Gastroesophageal sphincter (tissue), 4 donors: ENCODE measurements around the gene WFIKKN1. TPM values are rescaled to one million over a fixed set of nuclear protein-coding genes. Genes with fewer than 3 reads are reported as not detected.

ENCODE experiments used
- ATAC-seq: fragments of 150-250 bp; one replicate; pipeline ENCODE4 v1.9.1; 2016; ENCODE audit warnings: mild to moderate bottlenecking, moderate library complexity
- H3K27ac ChIP-seq, 4 donors: fragments of 200-600 bp; sonication (generic) in 3 of 4; 1 replicate in 3 of 4; 2 replicates in 1 of 4; pipeline ENCODE4 v1.5.1; 2016 to 2019
- H3K27me3 ChIP-seq: fragments of 200-600 bp; sonication (generic); one replicate; pipeline ENCODE4 v1.5.1; 2019
- H3K36me3 ChIP-seq, 2 donors: fragments of 200-600 bp; sonication (generic); one replicate each; pipeline ENCODE4 v1.5.1; 2019; ENCODE audit warnings: control low read depth in 1 of 2
- H3K4me1 ChIP-seq, 3 donors: fragments of 200-600 bp; sonication (generic); 1 replicate in 2 of 3; 2 replicates in 1 of 3; pipeline ENCODE4 v1.5.1; 2016 to 2019; ENCODE audit warnings: control low read depth in 2 of 3
- H3K4me3 ChIP-seq, 2 donors: fragments of 200-600 bp; sonication (generic); one replicate each; pipeline ENCODE4 v1.5.1; 2019; ENCODE audit warnings: mild to moderate bottlenecking in 1 of 2, moderate library complexity in 1 of 2
- H3K9me3 ChIP-seq, 3 donors: fragments of 200-600 bp; sonication (generic); one replicate each; pipeline ENCODE4 v1.5.1; 2017 to 2019; ENCODE audit warnings: control low read depth in 2 of 3
- EP300 ChIP-seq: sonication (generic); formaldehyde crosslinking; IDR thresholded peaks from one replicate; pipeline ENCODE4 v1.6.1; 2017; ENCODE audit warnings: antibody characterized with exemption, mild to moderate bottlenecking
- POLR2A ChIP-seq, 2 donors: fragments of 450-650 bp; IDR thresholded peaks; one replicate each; pipeline ENCODE4 v1.6.1; 2017; ENCODE audit warnings: antibody characterized with exemption in 2 of 2, mild to moderate bottlenecking in 2 of 2, moderate library complexity in 1 of 2
- POLR2AphosphoS5 ChIP-seq: sonication (generic); formaldehyde crosslinking; IDR thresholded peaks from one replicate; pipeline ENCODE4 v1.6.1; 2017; ENCODE audit warnings: antibody characterized with exemption
- WGBS, 2 donors: methylation state at CpG; one replicate each; pipeline ENCODE4 v1.1.5; 2018; ENCODE audit warnings: low coverage in 1 of 2; 5-methylcytosine and 5-hydroxymethylcytosine counted together
- total RNA-seq, 4 donors: library from RNA; depleted of rRNA; stranded (reverse); fragments of >200 nt; gene quantifications; one replicate each; pipeline ENCODE4 v1.1.0, GENCODE V29; 2016
- TF ChIP-seq, protein P1 (sequence below), 4 experiments: fragments of 200-600 bp in 2 of 4; fragments of 450-650 bp in 2 of 4; sonication (generic) in 1 of 4; IDR thresholded peaks; one replicate each; pipeline ENCODE4 v1.5.1; 2017 to 2019; ENCODE audit warnings: antibody characterized with exemption in 4 of 4, mild to moderate bottlenecking in 2 of 4, moderate library complexity in 2 of 4

WFIKKN1 gene
- total RNA-seq, 4 donors from 2014 or later: 0.17 to 0.93 (median 0.35) TPM; not detected in 1

DNA sequence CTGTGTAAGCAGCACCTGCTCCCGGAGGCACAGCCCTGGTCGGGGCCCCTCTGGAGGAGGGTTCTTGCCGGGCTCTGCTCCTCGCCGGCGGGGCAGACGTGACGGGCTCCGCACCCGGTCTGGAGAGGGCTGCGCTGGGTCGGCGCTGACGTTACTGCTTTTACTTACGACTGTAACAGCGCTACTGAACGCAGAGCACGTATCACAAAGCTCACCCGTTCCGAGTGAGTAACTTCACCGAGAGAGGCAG, 42.2 kb upstream of the WFIKKN1 start:
- no peak for ATAC-seq
- no CpG with 5 or more reads among the region's 21 CpGs for WGBS, 2 donors
- Histone ChIP-seq H3K9me3 (no peaks in the 10 kb centered on the region), H3K27ac (peak overlapping the region; percentile 87 to 99 (median 92)), H3K27me3 (peaks cover 11% of the 10 kb centered on the region), H3K36me3 (peaks cover 0 to 8% of the 10 kb centered on the region in 2 donors), H3K4me1 (peaks cover 0 to 61% (median 18%) of the 10 kb centered on the region in 3 donors), H3K4me3 (peak overlapping the region; percentile 64 to 96)
- TF ChIP-seq POLR2AphosphoS5: peak; percentile 28
- TF ChIP-seq, protein P1, sequence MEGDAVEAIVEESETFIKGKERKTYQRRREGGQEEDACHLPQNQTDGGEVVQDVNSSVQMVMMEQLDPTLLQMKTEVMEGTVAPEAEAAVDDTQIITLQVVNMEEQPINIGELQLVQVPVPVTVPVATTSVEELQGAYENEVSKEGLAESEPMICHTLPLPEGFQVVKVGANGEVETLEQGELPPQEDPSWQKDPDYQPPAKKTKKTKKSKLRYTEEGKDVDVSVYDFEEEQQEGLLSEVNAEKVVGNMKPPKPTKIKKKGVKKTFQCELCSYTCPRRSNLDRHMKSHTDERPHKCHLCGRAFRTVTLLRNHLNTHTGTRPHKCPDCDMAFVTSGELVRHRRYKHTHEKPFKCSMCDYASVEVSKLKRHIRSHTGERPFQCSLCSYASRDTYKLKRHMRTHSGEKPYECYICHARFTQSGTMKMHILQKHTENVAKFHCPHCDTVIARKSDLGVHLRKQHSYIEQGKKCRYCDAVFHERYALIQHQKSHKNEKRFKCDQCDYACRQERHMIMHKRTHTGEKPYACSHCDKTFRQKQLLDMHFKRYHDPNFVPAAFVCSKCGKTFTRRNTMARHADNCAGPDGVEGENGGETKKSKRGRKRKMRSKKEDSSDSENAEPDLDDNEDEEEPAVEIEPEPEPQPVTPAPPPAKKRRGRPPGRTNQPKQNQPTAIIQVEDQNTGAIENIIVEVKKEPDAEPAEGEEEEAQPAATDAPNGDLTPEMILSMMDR (IDR thresholded peaks at IDR 0.05): no peak

DNA sequence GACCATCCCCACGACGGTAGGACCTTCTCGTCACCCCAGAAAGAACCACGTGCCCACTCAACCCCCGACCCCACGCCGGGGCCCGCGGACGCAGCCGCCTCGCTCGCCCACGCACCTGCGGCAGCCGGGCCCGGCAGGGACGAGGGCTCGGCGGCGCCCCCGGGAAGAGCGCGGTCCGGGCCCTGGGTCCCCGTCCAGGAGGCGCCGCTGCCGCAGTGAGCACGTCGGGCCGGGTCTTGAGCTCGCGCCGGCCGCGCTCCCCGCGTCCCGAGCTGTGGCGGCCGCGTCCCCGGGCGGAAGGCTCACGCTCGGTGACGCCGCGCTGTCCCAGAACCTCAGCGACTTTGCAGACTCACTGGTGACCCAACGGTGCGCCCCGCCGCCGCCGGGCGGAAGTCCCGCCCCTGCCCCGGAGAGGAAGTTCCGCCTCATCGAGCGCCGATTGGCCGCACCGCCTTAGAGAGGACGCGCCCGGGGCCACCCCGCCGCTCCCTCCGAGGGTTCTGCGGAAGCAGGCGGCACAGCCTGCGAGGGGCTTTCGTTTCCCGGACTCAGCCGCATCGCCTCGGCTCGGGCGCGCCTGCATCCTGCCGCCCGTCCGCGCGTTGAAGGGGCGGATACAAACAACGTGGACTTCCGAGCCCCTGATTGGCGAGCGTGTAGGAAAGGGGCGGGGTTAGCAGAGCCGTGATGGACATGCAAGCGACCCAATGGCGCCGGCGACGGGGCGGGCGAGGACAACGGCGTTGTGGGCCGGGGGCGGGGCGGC, 41.7 kb upstream of the WFIKKN1 start:
- TF ChIP-seq EP300 (no peak), POLR2AphosphoS5 (peak; percentile 83), POLR2A (IDR thresholded peaks at IDR 0.05) (peak; percentile 86 to 92)
- TF ChIP-seq, protein P1 (IDR thresholded peaks at IDR 0.05): peak in 2 of 4 experiments; percentile 18 to 21
- WGBS, 2 donors: 0% methylated on average over 1 of the region's 107 CpGs; no CpG with 5 or more reads in 1 of the 2 donors
- Histone ChIP-seq H3K27me3 (peaks cover 11% of the 10 kb centered on the region), H3K4me1 (peaks cover 0 to 66% (median 18%) of the 10 kb centered on the region in 3 donors), H3K9me3 (no peaks in the 10 kb centered on the region), H3K4me3 (peak overlapping the region; percentile 64 to 96), H3K36me3 (peaks cover 0 to 13% of the 10 kb centered on the region in 2 donors), H3K27ac (peak overlapping the region; percentile 87 to 99 (median 92))
- peak; percentile 91 for ATAC-seq

DNA sequence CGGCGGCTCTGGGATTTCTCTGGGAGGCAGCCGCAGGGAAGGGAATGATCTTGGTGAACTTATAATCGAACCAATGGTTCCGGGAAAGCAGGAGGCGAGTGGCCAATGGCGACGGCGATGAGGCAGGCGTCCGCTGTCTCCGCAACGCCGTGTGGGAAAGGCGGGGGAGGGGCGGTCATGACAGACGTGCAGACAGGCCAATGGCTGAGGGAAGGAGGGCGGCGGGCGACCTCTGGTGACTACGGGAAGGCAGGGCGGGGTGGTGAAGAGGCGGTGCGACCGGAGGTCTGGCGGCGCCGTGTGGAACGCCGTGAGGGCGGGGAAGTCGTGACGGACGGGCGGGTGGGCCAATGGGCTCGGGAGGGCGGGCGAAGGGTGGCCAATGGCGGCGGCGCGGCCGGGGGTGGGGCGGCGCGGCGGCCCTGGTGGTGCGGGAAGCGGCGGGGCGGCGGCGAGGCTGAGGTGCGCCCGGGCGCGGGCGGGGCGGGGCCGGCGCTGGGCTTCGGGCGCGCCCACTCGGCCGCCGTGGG, 41.1 kb upstream of the WFIKKN1 start, which contains the start of gene RAB40C:
TSS of gene RAB40C (plus strand) at position 409 of the 530 bp plus-strand sequence. CDS start 226 bp downstream, outside the sequence.
- H3K4me1 ChIP-seq: peaks cover 0 to 68% (median 18%) of the 10 kb centered on the region in 3 donors
- TF ChIP-seq POLR2AphosphoS5 (peak; percentile 66), POLR2A (IDR thresholded peaks at IDR 0.05) (no peak), EP300 (no peak)
- TF ChIP-seq, protein P1 (IDR thresholded peaks at IDR 0.05): no peak
- ATAC-seq: peak; percentile 95

DNA sequence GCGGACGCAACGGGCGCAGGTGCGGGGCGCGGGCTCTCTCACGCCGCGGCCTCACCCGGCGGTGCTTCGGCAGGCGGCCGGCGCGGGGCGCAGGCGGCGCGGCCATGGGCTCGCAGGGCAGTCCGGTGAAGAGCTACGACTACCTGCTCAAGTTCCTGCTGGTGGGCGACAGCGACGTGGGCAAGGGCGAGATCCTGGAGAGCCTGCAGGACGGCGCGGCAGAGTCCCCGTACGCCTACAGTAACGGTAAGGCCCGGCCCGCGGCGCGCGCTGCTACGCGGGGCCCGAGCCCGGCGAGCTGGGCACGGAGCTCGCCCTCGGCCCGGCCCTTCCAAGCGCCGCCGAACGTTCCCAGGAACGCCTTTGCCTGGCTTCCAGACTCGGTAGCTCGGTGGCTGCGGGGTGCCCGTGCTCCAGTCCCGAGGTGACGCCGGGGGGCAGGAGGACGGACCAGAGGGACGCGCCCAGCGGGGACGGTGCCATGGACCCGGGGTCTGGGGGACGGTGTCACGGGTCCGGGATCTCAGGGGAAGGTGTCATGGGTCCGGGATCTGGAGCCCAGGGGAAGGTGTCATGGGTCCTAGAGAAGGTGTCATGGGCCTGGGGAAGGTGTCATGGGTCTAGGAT, 40.5 kb upstream of the WFIKKN1 start:
- H3K9me3 ChIP-seq: no peaks in the 10 kb centered on the region
- H3K4me3 ChIP-seq: peak overlapping the region; percentile 89 to 96
- peak; percentile 11 for ATAC-seq
- no peak for TF ChIP-seq EP300
- TF ChIP-seq POLR2A (IDR thresholded peaks at IDR 0.05): peak in 1 of 2 donors; percentile 27
- TF ChIP-seq POLR2AphosphoS5: no peak
- TF ChIP-seq, protein P1 (IDR thresholded peaks at IDR 0.05): peak in 2 of 4 experiments; percentile 21 to 29
- peaks cover 0 to 67% (median 18%) of the 10 kb centered on the region in 3 donors for H3K4me1 ChIP-seq
- WGBS, 2 donors: no CpG with 5 or more reads among the region's 71 CpGs
- H3K36me3 ChIP-seq: peaks cover 0 to 20% of the 10 kb centered on the region in 2 donors
- H3K27ac ChIP-seq: peak overlapping the region; percentile 64 to 99 (median 90)
- H3K27me3 ChIP-seq: peaks cover 11% of the 10 kb centered on the region

More for the DNA sequence above, 41.1 kb upstream of the WFIKKN1 start, which contains the start of gene RAB40C:
- Histone ChIP-seq H3K27ac (peak within 1 kb of the TSS; percentile 87 to 99 (median 92)), H3K4me3 (peak within 1 kb of the TSS; percentile 89 to 96), H3K27me3 (peaks cover 11% of the 10 kb centered on the region), H3K9me3 (no peaks in the 10 kb centered on the region), H3K36me3 (peaks cover 0 to 20% of the 10 kb centered on the region in 2 donors)
- WGBS, 2 donors: 0% methylated on average over 1 to 12 of the region's 67 CpGs
